ENCODE results near the gene PRKCG. TPM values are rescaled to one million over a fixed set of nuclear protein-coding genes. Genes with fewer than 3 reads are reported as not detected.

PRKCG gene
- total RNA-seq, 2 donors from 2014 or later = 0.26 TPM; not detected in 1

DNA sequence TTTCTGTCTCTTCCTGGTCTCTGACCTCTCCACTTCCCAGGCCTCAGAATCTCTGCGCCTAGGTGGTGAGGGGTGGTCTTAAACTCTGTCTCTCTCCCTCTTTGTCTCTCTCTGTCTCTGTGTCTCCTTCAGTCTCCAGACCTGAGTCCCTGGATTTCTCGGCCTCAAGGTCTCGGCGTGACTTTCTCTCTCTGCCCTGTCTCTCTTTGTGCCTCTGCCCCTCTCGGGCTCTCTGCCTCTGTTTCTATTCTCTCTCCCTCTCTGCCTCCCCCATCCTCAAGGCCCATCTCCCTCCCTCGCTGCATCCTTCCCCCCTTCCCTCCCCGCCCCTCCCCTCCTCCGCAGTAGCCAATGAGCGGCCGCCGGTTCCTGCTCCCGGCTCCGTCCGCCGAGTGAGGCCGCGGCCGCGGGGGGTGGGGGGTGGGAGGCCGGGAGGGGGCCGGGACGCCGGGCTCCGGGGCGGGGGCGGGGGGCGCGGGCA, 27.0 kb downstream of the PRKCG start, which contains the start of gene CACNG7:
Gene CACNG7, plus strand, starts transcription at position 344 of the 481 bp plus-strand sequence. CDS start 3,554 bp downstream, outside the sequence.
- Histone ChIP-seq H3K9me3 (no peaks in the 10 kb centered on the region), H3K27ac (no peak within 1 kb of the TSS), H3K4me3 (no peak within 1 kb of the TSS), H3K36me3 (replicated peaks in 1 of 2; ENCODE audit: insufficient read depth in 1 of 2, low read depth in 2 of 2) (no peaks in the 10 kb centered on the region), H3K4me1 (peaks cover 9% of the 10 kb centered on the region), H3K27me3 (peaks cover 0 to 51% of the 10 kb centered on the region in 2 donors)
- no peak for DNase-seq
- intact Hi-C loops (cut with DNase I) = no loop called here
- 2 to 9% methylated on average over 7 to 21 of the region's 28 CpGs for WGBS, 2 donors
- no peak for ATAC-seq
- TF ChIP-seq POLR2A (IDR thresholded peaks at IDR 0.05) = no peak
- TF ChIP-seq, protein P1, sequence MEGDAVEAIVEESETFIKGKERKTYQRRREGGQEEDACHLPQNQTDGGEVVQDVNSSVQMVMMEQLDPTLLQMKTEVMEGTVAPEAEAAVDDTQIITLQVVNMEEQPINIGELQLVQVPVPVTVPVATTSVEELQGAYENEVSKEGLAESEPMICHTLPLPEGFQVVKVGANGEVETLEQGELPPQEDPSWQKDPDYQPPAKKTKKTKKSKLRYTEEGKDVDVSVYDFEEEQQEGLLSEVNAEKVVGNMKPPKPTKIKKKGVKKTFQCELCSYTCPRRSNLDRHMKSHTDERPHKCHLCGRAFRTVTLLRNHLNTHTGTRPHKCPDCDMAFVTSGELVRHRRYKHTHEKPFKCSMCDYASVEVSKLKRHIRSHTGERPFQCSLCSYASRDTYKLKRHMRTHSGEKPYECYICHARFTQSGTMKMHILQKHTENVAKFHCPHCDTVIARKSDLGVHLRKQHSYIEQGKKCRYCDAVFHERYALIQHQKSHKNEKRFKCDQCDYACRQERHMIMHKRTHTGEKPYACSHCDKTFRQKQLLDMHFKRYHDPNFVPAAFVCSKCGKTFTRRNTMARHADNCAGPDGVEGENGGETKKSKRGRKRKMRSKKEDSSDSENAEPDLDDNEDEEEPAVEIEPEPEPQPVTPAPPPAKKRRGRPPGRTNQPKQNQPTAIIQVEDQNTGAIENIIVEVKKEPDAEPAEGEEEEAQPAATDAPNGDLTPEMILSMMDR (IDR thresholded peaks at IDR 0.05) = no peak

DNA sequence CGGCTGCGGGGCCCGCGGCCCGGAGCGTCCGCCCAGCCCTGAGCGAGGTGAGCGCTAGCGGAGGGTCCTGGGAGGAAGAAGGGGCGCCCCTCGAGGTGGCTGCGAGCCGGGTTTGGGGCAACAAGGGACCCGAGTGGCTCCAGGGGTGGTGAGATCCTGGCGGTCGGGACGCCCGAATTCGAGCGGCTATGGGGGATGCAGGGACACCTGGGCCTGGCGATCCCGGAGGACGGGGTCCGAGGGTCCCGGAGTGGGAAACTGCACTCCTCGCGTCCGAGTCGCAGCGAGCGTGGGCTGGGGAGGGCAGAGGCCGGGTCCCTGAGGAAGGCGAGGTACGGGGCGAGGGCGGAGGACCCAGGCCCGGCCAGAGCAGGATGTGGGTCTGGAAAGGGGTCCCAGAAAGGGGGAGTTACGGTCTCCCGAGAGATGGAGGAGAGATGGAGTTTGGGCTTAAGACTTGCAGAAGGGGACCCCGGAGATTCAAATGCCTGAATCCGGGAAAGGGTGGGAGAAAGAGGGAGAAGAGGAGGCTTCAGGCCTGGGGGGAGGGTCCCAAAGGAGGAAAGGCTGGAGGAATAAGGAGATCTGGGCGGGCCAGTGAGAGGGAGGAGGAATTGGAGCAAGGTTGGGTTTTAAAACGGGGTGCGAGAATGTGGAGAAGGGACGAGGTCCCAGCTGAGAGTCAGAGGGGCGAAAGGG, 27.6 kb downstream of the PRKCG start:
- H3K4me1 ChIP-seq = peaks cover 9% of the 10 kb centered on the region
- ATAC-seq (no peak), DNase-seq (no peak)
- H3K27ac ChIP-seq = no peak overlapping the region
- intact Hi-C loops (cut with DNase I) = no loop called here
- H3K9me3 ChIP-seq = no peaks in the 10 kb centered on the region
- TF ChIP-seq, protein P1 (IDR thresholded peaks at IDR 0.05) = no peak
- TF ChIP-seq POLR2A (IDR thresholded peaks at IDR 0.05) = no peak
- no peak overlapping the region for H3K4me3 ChIP-seq
- no peaks in the 10 kb centered on the region for H3K36me3 ChIP-seq (replicated peaks in 1 of 2; ENCODE audit: insufficient read depth in 1 of 2, low read depth in 2 of 2)
- 2 to 3% methylated on average over 26 to 46 of the region's 47 CpGs for WGBS, 2 donors
- peaks cover 0 to 51% of the 10 kb centered on the region in 2 donors for H3K27me3 ChIP-seq

DNA sequence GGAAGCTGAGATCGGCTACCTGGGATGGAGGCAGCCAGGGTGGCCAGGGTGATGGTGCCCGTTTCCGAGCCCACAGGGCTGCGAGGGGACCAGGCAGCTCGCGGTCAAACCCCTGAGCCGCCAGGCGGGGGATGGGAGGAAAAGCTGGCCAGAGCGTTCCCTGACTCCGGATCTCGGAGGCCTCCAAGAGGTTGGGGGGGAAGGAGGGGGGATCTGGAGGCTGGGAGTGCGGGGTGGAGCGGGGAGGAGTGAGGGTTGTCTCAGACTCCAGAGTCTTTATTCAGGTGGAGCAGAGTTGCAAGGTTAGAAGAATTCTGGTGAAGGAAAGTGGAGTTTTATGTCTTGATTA, 28.1 kb downstream of the PRKCG start:
- Histone ChIP-seq H3K36me3 (replicated peaks in 1 of 2; ENCODE audit: insufficient read depth in 1 of 2, low read depth in 2 of 2) (no peaks in the 10 kb centered on the region), H3K27ac (no peak overlapping the region), H3K27me3 (peaks cover 0 to 51% of the 10 kb centered on the region in 2 donors), H3K9me3 (no peaks in the 10 kb centered on the region), H3K4me3 (no peak overlapping the region), H3K4me1 (peaks cover 9% of the 10 kb centered on the region)
- no peak for TF ChIP-seq POLR2A (IDR thresholded peaks at IDR 0.05)
- TF ChIP-seq, protein P1 (IDR thresholded peaks at IDR 0.05) = no peak
- ATAC-seq (no peak), DNase-seq (no peak)
- intact Hi-C loops (cut with DNase I) = no loop called here
- 0 to 2% methylated on average over 13 of the region's 13 CpGs for WGBS, 2 donors

DNA sequence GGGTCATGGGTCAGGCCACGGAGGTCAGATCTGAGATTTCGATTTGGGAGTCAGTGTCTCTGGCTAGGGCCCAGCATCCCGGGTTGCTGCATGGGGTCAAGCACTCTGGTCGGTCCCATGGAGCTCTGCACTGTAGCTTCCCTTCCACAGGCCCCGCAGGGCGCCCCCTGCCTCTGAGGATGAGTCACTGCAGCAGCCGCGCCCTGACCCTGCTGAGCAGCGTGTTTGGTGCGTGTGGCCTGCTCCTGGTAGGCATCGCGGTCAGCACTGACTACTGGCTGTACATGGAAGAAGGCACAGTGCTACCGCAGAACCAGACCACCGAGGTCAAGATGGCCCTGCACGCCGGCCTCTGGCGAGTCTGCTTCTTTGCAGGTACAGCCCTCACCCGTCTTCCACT, 30.7 kb downstream of the PRKCG start:
- no peaks in the 10 kb centered on the region for H3K9me3 ChIP-seq
- peaks cover 0 to 38% of the 10 kb centered on the region in 2 donors for H3K27me3 ChIP-seq

More for the DNA sequence above, 30.7 kb downstream of the PRKCG start:
- ATAC-seq = no peak
- no peak for DNase-seq
- intact Hi-C loops (cut with DNase I) = no loop called here
- no peaks in the 10 kb centered on the region for H3K36me3 ChIP-seq (replicated peaks in 1 of 2; ENCODE audit: insufficient read depth in 1 of 2, low read depth in 2 of 2)
- no peak for TF ChIP-seq POLR2A (IDR thresholded peaks at IDR 0.05)
- TF ChIP-seq, protein P1 (IDR thresholded peaks at IDR 0.05) = no peak
- WGBS, 2 donors = 61 to 100% methylated on average over 3 to 18 of the region's 18 CpGs
- H3K4me3 ChIP-seq = no peak overlapping the region
- peaks cover 9% of the 10 kb centered on the region for H3K4me1 ChIP-seq
- no peak overlapping the region for H3K27ac ChIP-seq

All from body of pancreas (tissue), 4 donors.